Cardiac fibroblast (primary cell): ENCODE results near the gene ZHX3.
A peak's percentile ranks its signal among the peaks of the same experiment; 100 is the strongest.

ENCODE experiments used
- DNase-seq, 2 donors: peaks; one replicate each; pipeline versions ENCODE4 v3.0.0 to v3.0.0-alpha.2; 2010; ENCODE audit warnings: low read depth in 2 of 2
- H3K4me3 ChIP-seq, 2 donors: replicated peaks in 1 of 2; 1 replicate in 1 of 2; 2 replicates in 1 of 2; pipeline ENCODE4 v1.5.1; 2011; ENCODE audit warnings: low read depth in 2 of 2, low read length in 2 of 2, mild to moderate bottlenecking in 2 of 2, moderate library complexity in 1 of 2
- CTCF ChIP-seq: IDR thresholded peaks from one replicate; pipeline ENCODE4 v1.5.1; 2011; ENCODE audit warnings: low read depth, mild to moderate bottlenecking, low read length, inconsistent platforms

Gene ZHX3

GRCh38 chr20:41201760-41202159 is 115.8 kb downstream of the ZHX3 start:
- no peak overlapping the region for H3K4me3 ChIP-seq
- no peak for DNase-seq
- no peak for TF ChIP-seq CTCF

GRCh38 chr20:41200446-41201202 is 116.9 kb downstream of the ZHX3 start:
- DNase-seq, result peak; percentile 38 to 60
- no peak for TF ChIP-seq CTCF
- no peak overlapping the region for H3K4me3 ChIP-seq

- no peak for DNase-seq
- no peak for TF ChIP-seq CTCF
- no peak overlapping the region for H3K4me3 ChIP-seq
Measured at GRCh38 chr20:41198443-41198842, 119.1 kb downstream of the ZHX3 start.

- no peak for DNase-seq
- H3K4me3 ChIP-seq, result no peak overlapping the region
- TF ChIP-seq CTCF, result no peak
Measured at GRCh38 chr20:41196653-41197225, 120.8 kb downstream of the ZHX3 start.

- no peak for TF ChIP-seq CTCF
- H3K4me3 ChIP-seq, result no peak overlapping the region
- no peak for DNase-seq
Measured at GRCh38 chr20:41192575-41192974, 125.0 kb downstream of the ZHX3 start.

- no peak for DNase-seq
- no peak overlapping the region for H3K4me3 ChIP-seq
- no peak for TF ChIP-seq CTCF
Measured at GRCh38 chr20:41191562-41192500, 125.7 kb downstream of the ZHX3 start.
